ENCODE data around the gene DOC2B. TPM values are rescaled to one million over a fixed set of nuclear protein-coding genes. Genes with fewer than 3 reads are reported as not detected.
A peak's percentile ranks its signal among the peaks of the same experiment; 100 is the strongest.
"Not testable (repeated sequence)": the region's sequence is repeated elsewhere in the genome, so short reads cannot be mapped to it uniquely, and the experiment has no call there.

The DOC2B gene
- total RNA-seq, 1 experiment from 2014 or later: 1.5 TPM

DNA sequence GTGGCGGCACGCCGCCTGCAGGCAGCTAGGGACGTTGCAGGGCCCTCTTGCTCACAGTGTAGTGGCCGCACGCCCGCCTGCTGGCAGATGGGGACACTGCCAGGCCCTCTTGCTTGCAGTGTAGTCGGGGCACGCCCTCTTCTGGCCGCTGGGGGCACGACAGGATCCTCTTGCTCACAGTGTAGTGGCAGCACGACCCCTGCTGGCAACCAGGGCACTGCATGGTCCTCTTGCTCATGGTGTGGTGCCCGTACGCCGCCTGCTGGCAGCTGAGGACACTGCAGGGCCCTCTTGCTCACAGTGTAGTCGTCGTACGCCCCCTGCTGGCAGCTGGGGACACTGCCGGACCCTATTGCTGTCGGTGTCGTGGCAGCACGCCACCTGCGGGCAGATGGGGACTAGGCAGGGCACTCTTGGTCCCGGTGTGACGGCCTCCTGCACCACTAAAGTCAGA lies 47.1 kb downstream of the DOC2B start:
- DNase-seq (ENCODE audit: low read depth, low spot score); POLR2A ChIA-PET; intact Hi-C loops (cut with micrococcal nuclease; ENCODE audit: unreplicated experiment); BruUV-seq (replicated peaks); in situ Hi-C loops (cut with HindIII; ENCODE audit: low pct_unique_long_range_greater_than_20kb, low sequenced_read_pairs); H3K36me3 ChIP-seq (ENCODE audit: control insufficient read depth, insufficient read depth, low read length); H3K27ac ChIP-seq (ENCODE audit: low read length); CTCF ChIA-PET; H3K4me1 ChIP-seq (ENCODE audit: control insufficient read depth, insufficient read depth, low read length); H3K9me3 ChIP-seq (ENCODE audit: control insufficient read depth, insufficient read depth, low read depth, low read length); H3K4me3 ChIP-seq (ENCODE audit: low read depth in 2 of 2, low read length in 2 of 2); H3K27me3 ChIP-seq (ENCODE audit: control insufficient read depth, insufficient read depth, low read length): not testable (repeated sequence)
- peak; percentile 32; the same call in 1 of the 2 replicates for ATAC-seq

DNA sequence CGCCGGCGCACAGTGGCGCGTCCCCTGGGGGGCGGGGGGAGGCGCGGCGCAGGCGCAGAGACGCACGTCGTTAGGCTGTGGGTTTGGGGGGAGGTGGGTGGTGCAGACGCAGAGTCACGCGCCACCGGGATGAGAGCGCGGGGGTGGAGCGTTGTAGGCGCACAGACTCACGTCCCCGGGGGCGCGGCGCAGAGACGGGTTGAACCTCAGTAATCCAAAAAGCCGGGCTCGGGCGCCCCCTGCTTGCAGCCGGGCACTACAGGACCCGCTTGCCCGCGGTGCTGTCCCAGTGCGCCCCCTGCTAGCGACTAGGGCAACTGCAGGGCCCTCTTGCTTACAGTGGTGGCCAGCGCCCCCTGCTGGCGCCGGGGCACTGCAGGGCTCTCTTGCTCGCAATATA lies 47.5 kb downstream of the DOC2B start:
- H3K9me3 ChIP-seq (ENCODE audit: control insufficient read depth, insufficient read depth, low read depth, low read length); POLR2A ChIA-PET: not testable (repeated sequence)

DNA sequence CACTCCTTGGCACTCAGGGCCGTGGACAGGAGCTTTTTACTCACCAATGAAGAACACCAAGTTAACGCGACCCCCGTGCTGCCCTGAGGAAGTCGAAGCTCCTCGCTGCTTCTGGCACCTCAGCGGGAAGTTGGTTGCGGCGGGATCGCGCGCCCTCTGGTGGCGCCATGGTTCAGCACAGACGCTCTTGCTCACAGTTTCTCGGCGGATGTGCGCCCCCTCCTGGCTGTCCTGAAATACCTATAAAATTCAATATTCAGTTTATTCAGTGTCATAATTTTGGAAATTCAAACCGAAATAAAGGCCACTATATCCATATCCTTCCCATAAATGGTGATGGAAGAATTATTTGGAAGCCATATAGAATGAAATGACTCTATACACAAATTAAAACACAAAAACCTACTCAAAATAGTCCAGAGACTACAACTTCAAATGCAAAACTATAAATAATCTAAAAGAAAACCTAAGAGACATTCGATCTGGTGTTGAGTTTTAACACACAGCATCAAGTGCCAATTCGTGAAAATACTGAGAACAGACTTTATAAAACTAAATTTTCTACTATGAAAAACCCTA lies 63.0 kb downstream of the DOC2B start:
- POLR2A ChIA-PET; H3K27ac ChIP-seq (ENCODE audit: low read length); H3K4me1 ChIP-seq (ENCODE audit: control insufficient read depth, insufficient read depth, low read length); ATAC-seq; in situ Hi-C loops (cut with HindIII; ENCODE audit: low pct_unique_long_range_greater_than_20kb, low sequenced_read_pairs); H3K27me3 ChIP-seq (ENCODE audit: control insufficient read depth, insufficient read depth, low read length); H3K9me3 ChIP-seq (ENCODE audit: control insufficient read depth, insufficient read depth, low read depth, low read length); CTCF ChIA-PET; DNase-seq (ENCODE audit: low read depth, low spot score); intact Hi-C loops (cut with micrococcal nuclease; ENCODE audit: unreplicated experiment); H3K36me3 ChIP-seq (ENCODE audit: control insufficient read depth, insufficient read depth, low read length); BruUV-seq (replicated peaks): not testable (repeated sequence)
- peak overlapping the region in 1 of 2 experiments; percentile 23; a peak in 1 of 4 replicates for H3K4me3 ChIP-seq (ENCODE audit: low read depth in 2 of 2, low read length in 2 of 2)
- TF ChIP-seq, protein P1, sequence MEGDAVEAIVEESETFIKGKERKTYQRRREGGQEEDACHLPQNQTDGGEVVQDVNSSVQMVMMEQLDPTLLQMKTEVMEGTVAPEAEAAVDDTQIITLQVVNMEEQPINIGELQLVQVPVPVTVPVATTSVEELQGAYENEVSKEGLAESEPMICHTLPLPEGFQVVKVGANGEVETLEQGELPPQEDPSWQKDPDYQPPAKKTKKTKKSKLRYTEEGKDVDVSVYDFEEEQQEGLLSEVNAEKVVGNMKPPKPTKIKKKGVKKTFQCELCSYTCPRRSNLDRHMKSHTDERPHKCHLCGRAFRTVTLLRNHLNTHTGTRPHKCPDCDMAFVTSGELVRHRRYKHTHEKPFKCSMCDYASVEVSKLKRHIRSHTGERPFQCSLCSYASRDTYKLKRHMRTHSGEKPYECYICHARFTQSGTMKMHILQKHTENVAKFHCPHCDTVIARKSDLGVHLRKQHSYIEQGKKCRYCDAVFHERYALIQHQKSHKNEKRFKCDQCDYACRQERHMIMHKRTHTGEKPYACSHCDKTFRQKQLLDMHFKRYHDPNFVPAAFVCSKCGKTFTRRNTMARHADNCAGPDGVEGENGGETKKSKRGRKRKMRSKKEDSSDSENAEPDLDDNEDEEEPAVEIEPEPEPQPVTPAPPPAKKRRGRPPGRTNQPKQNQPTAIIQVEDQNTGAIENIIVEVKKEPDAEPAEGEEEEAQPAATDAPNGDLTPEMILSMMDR (IDR thresholded peaks at IDR 0.05): peak; percentile 64

More for the DNA sequence above, 47.5 kb downstream of the DOC2B start:
- H3K36me3 ChIP-seq (ENCODE audit: control insufficient read depth, insufficient read depth, low read length); H3K27ac ChIP-seq (ENCODE audit: low read length); H3K4me3 ChIP-seq (ENCODE audit: low read depth in 2 of 2, low read length in 2 of 2); ATAC-seq; DNase-seq (ENCODE audit: low read depth, low spot score); CTCF ChIA-PET; intact Hi-C loops (cut with micrococcal nuclease; ENCODE audit: unreplicated experiment); BruUV-seq (replicated peaks); H3K4me1 ChIP-seq (ENCODE audit: control insufficient read depth, insufficient read depth, low read length); H3K27me3 ChIP-seq (ENCODE audit: control insufficient read depth, insufficient read depth, low read length); in situ Hi-C loops (cut with HindIII; ENCODE audit: low pct_unique_long_range_greater_than_20kb, low sequenced_read_pairs): not testable (repeated sequence)

DNA sequence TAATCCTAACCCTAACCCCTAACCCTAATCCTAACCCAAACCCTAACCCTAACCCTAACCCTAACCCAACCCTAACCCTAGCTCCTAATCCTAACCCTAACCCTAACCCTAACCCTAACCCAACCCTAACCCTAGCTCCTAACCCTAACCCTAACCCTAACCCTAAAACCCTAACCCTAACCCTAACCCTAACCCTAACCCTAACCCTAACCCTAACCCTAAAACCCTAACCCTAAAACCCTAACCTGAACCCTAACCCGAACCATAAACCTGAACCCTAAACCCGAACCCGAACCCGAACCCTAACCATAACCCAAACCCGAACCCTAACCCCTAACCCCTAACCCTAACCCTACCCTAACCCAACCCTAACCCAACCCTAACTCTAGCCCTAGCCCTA lies 68.3 kb downstream of the DOC2B start:
- H3K27me3 ChIP-seq (ENCODE audit: control insufficient read depth, insufficient read depth, low read length); H3K36me3 ChIP-seq (ENCODE audit: control insufficient read depth, insufficient read depth, low read length); intact Hi-C loops (cut with micrococcal nuclease; ENCODE audit: unreplicated experiment); ATAC-seq; H3K4me1 ChIP-seq (ENCODE audit: control insufficient read depth, insufficient read depth, low read length); CTCF ChIA-PET; BruUV-seq (replicated peaks); in situ Hi-C loops (cut with HindIII; ENCODE audit: low pct_unique_long_range_greater_than_20kb, low sequenced_read_pairs); H3K9me3 ChIP-seq (ENCODE audit: control insufficient read depth, insufficient read depth, low read depth, low read length); H3K4me3 ChIP-seq (ENCODE audit: low read depth in 2 of 2, low read length in 2 of 2); H3K27ac ChIP-seq (ENCODE audit: low read length); DNase-seq (ENCODE audit: low read depth, low spot score); POLR2A ChIA-PET: not testable (repeated sequence)

Other genes starting within 250 kb of the DOC2B start
- gene SCGB1C2, start 44.1 kb downstream of the DOC2B start, total RNA-seq (2021; ENCODE audit: unreplicated experiment): not detected
- gene RPH3AL, start 171.2 kb upstream of the DOC2B start, total RNA-seq (2021; ENCODE audit: unreplicated experiment): 2.2 TPM